Thyroid gland (tissue), 4 donors: ENCODE data around the gene FAM222A.

Source experiments
- POLR2A ChIP-seq, 2 donors: fragments of 450-650 bp; IDR thresholded peaks; one replicate each; pipeline ENCODE4 v1.6.1; 2017; ENCODE audit warnings: antibody characterized with exemption in 2 of 2, mild to moderate bottlenecking in 2 of 2, moderate library complexity in 1 of 2
- TF ChIP-seq, protein P1 (sequence below), 6 experiments: fragments of 200-600 bp in 3 of 6; fragments of 450-650 bp in 3 of 6; sonication (generic) in 3 of 6; IDR thresholded peaks; one replicate each; pipeline ENCODE4 v1.5.1; 2016 to 2019; ENCODE audit warnings: antibody characterized with exemption in 6 of 6, mild to moderate bottlenecking in 2 of 6, inconsistent platforms in 1 of 6, moderate library complexity in 1 of 6

DNA sequence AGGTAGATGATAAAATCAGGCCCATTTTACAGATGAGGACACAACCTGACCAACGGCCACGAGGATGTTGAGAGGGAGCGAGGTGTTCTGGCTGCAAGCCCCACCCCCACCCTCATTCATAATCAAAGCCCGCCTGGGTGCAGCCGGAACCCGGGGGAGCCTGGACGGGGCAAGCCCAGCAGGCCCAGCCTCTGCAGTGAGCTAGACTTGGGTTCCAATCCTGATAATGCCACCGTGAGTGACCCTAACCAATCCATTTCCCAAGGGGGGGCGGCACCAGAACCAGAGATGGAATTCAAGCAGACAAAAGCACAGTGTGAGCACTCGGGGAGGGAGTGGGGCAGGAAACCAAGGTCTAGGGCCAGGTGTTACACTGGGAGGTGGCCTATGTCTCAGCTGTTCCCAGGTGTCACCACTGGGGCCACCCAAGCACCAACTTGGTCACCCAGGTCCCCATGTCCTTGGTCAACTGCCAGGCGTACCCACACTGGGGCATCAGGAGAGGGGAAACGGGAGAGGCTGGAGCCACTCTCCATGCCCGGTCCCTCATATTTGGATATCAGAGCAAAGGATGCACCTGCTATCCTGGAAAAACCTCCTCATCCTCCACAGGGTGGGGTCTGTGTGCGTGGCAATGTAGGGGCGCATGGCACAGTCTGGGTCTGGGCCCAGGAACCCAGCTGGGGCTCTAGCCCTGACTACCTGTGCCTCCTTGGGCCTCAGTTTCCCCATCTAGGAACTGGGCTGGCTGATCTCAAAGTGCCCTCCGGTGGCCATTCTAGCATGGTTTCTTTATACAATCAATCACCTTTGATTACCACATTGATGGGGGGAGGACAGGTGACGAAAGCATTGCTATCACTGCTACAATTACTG is 58.4 kb downstream of the FAM222A start:
- TF ChIP-seq, protein P1, sequence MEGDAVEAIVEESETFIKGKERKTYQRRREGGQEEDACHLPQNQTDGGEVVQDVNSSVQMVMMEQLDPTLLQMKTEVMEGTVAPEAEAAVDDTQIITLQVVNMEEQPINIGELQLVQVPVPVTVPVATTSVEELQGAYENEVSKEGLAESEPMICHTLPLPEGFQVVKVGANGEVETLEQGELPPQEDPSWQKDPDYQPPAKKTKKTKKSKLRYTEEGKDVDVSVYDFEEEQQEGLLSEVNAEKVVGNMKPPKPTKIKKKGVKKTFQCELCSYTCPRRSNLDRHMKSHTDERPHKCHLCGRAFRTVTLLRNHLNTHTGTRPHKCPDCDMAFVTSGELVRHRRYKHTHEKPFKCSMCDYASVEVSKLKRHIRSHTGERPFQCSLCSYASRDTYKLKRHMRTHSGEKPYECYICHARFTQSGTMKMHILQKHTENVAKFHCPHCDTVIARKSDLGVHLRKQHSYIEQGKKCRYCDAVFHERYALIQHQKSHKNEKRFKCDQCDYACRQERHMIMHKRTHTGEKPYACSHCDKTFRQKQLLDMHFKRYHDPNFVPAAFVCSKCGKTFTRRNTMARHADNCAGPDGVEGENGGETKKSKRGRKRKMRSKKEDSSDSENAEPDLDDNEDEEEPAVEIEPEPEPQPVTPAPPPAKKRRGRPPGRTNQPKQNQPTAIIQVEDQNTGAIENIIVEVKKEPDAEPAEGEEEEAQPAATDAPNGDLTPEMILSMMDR (IDR thresholded peaks at IDR 0.05): no peak
- TF ChIP-seq POLR2A (IDR thresholded peaks at IDR 0.05): no peak
